B cell (primary cell): Measurements from ENCODE around the gene XRCC3. TPM values are rescaled to one million over a fixed set of nuclear protein-coding genes. Genes with fewer than 3 reads are reported as not detected.

Experiments used
- ATAC-seq: fragments of 200-7000 bp; cut with Tn5 transposase; one replicate; pipeline ENCODE4 v1.10.0; 2021; ENCODE audit warnings: low read depth, mild to moderate bottlenecking, moderate number of reproducible peaks, moderate library complexity
- CTCF ChIA-PET: fragments of 350-600 bp; sonication (Branson Sonifier 250); formaldehyde crosslinking; loops from one replicate; lab custom pipeline; 2021; ENCODE audit warnings: antibody characterized with exemption, inconsistent platforms; lab: Charles Lee
- POLR2A ChIA-PET: fragments of 350-600 bp; sonication (Branson Sonifier 250); formaldehyde crosslinking; loops from one replicate; lab custom pipeline; 2021; ENCODE audit warnings: antibody characterized with exemption; lab: Charles Lee
- DNase-seq: peaks from one replicate; pipeline ENCODE4 v3.0.0; 2013
- H2AFZ ChIP-seq: 2 replicates; pipeline ENCODE4 v1.6.1; 2012; ENCODE audit warnings: mild to moderate bottlenecking, low read depth, low read length; ENCODE audit not compliant: insufficient read depth, poor library complexity, severe bottlenecking
- H3K27ac ChIP-seq, 2 donors: 1 replicate in 1 of 2; 2 replicates in 1 of 2; pipeline ENCODE4 v1.5.1; 2012 to 2013; ENCODE audit warnings: low read length in 2 of 2, mild to moderate bottlenecking in 2 of 2, moderate library complexity in 1 of 2
- H3K27me3 ChIP-seq, 4 experiments: fragments of 200-600 bp in 1 of 4; sonication (generic) in 1 of 4; replicated peaks in 1 of 4; 1 replicate in 2 of 4; 2 replicates in 2 of 4; pipeline versions ENCODE4 v1.6.1 to v1.7.0; 2013 to 2016; ENCODE audit warnings: low read length in 3 of 4, mild to moderate bottlenecking in 2 of 4, mixed read lengths in 1 of 4, moderate library complexity in 1 of 4; ENCODE audit not compliant: insufficient read depth in 4 of 4, control insufficient read depth in 3 of 4; ENCODE audit errors: control extremely low read depth in 1 of 4
- H3K36me3 ChIP-seq, 2 experiments: replicated peaks in 1 of 2; 1 replicate in 1 of 2; 2 replicates in 1 of 2; pipeline versions ENCODE4 v1.6.1 to v1.7.1; 2013; ENCODE audit warnings: low read length in 1 of 2; ENCODE audit not compliant: insufficient read depth in 2 of 2, control insufficient read depth in 1 of 2; ENCODE audit errors: control extremely low read depth in 1 of 2, extremely low read depth in 1 of 2
- H3K4me1 ChIP-seq, 2 donors: fragments of 200-600 bp in 1 of 2; sonication (generic) in 1 of 2; 1 replicate in 1 of 2; 2 replicates in 1 of 2; pipeline versions ENCODE4 v1.5.1 to v1.6.1; 2013 to 2017; ENCODE audit warnings: low read length in 2 of 2; ENCODE audit not compliant: control insufficient read depth in 2 of 2, insufficient read depth in 2 of 2
- H3K4me2 ChIP-seq: replicated peaks from 2 replicates; pipeline ENCODE3; 2012; ENCODE audit warnings: mild to moderate bottlenecking, low read depth, low read length; ENCODE audit not compliant: poor library complexity, severe bottlenecking
- H3K4me3 ChIP-seq, 5 experiments: fragments of 200-600 bp in 1 of 5; sonication (generic) in 1 of 5; 1 replicate in 3 of 5; 2 replicates in 2 of 5; pipeline versions ENCODE4 v1.5.1 to v1.7.0; 2011 to 2016; ENCODE audit warnings: low read length in 4 of 5, mild to moderate bottlenecking in 4 of 5, low read depth in 2 of 5, control low read depth in 1 of 5, moderate library complexity in 1 of 5; ENCODE audit not compliant: insufficient read depth in 1 of 5; ENCODE audit errors: control extremely low read depth in 1 of 5, extremely low read depth in 1 of 5
- H3K79me2 ChIP-seq: fragments of 200-600 bp; sonication (generic); one replicate; pipeline ENCODE4 v1.6.0; 2016; ENCODE audit warnings: low read length; ENCODE audit not compliant: control insufficient read depth, insufficient read depth
- H3K9ac ChIP-seq: fragments of 200-600 bp; sonication (generic); 2 replicates; pipeline ENCODE4 v1.6.1; 2017; ENCODE audit warnings: mild to moderate bottlenecking, low read length, moderate library complexity
- H3K9me3 ChIP-seq, 3 donors: one replicate each; pipeline versions ENCODE4 v1.6.1 to v1.7.1; 2013; ENCODE audit warnings: low read length in 2 of 3; ENCODE audit not compliant: control insufficient read depth in 2 of 3, insufficient read depth in 1 of 3; ENCODE audit errors: control extremely low read depth in 1 of 3
- H4K20me1 ChIP-seq: 2 replicates; pipeline ENCODE4 v1.6.0; 2012; ENCODE audit warnings: mild to moderate bottlenecking, low read length; ENCODE audit not compliant: insufficient read depth, control insufficient read depth, poor library complexity, severe bottlenecking
- H3K27ac Mint-ChIP-seq: one replicate; pipeline ENCODE4 v1.8.0; 2021; ENCODE audit warnings: mixed read lengths
- H3K27me3 Mint-ChIP-seq: one replicate; pipeline ENCODE4 v1.8.0; 2021; ENCODE audit warnings: mixed read lengths
- H3K4me1 Mint-ChIP-seq: one replicate; pipeline ENCODE4 v1.8.0; 2021; ENCODE audit warnings: mixed read lengths
- H3K4me3 Mint-ChIP-seq: one replicate; pipeline ENCODE4 v1.8.0; 2021; ENCODE audit warnings: mixed read lengths
- H3K9me3 Mint-ChIP-seq: one replicate; pipeline ENCODE4 v1.8.0; 2022; ENCODE audit warnings: mixed read lengths; ENCODE audit not compliant: insufficient read depth
- EZH2 ChIP-seq: IDR thresholded peaks from 2 replicates; pipeline ENCODE4 v1.6.1; 2012; ENCODE audit warnings: borderline replicate concordance, low read depth, mild to moderate bottlenecking, moderate library complexity, low read length; ENCODE audit not compliant: insufficient read depth, poor library complexity, severe bottlenecking
- WGBS: methylation state at CpG from one replicate; pipeline ENCODE4 v1.1.5; 2013; ENCODE audit warnings: missing lambda C conversion rate; ENCODE audit not compliant: insufficient coverage; 5-methylcytosine and 5-hydroxymethylcytosine counted together
- intact Hi-C: fragments of 100-400 bp; cut with micrococcal nuclease; formaldehyde crosslinking; loops from one replicate; pipeline ENCODE4 v1.10.0; 2022
- polyA plus RNA-seq: library from polyadenylated mRNA; depleted of rRNA; stranded (reverse); fragments of >200 nt; gene quantifications from 2 replicates; pipeline ENCODE4 v1.2.3, GENCODE V29; 2012
- total RNA-seq, 2 donors: library from RNA; stranded (reverse); fragments of 120-200 nt in 1 of 2; gene quantifications; 1 replicate in 1 of 2; 2 replicates in 1 of 2; pipeline versions ENCODE4 v1.2.3 to v1.2.4, GENCODE V29; 2013 to 2022
- TF ChIP-seq, protein P1 (sequence below): fragments of 200-600 bp; IDR thresholded peaks from one replicate; pipeline ENCODE4 v1.8.0; 2022; ENCODE audit warnings: antibody characterized with exemption, mild to moderate bottlenecking

The XRCC3 gene
- total and polyA plus RNA-seq, 2 donors (not counting 1 experiment from before 2014, with no cell fraction given) = 18.0 to 19.7 TPM

DNA sequence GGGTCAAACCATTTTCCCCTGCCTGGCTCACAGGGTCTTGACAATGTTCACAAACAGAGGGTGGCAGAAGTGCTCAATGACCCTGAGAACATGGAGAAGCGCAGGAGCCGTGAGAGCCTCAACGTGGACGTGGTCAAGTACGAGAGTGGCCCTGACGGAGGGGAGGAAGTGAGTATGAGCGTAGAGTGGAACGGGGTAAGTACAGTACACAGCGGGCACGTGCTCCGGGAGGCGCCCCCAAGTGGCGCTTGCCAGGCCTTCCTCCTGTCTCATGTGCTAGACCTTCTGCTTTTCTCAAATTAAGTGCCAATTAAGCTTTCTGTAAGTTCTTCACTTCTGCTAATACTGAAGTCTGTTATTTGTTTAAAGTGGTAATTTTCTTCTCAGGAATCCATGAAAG, 35.9 kb downstream of the XRCC3 start:
- H3K27ac ChIP-seq = peak overlapping the region in 1 of 2 donors; percentile 59
- peak overlapping the region; percentile 67 for H3K27ac Mint-ChIP-seq
- no peaks in the 10 kb centered on the region for H4K20me1 ChIP-seq
- H3K4me2 ChIP-seq = peak overlapping the region; percentile 33
- no peak overlapping the region for H3K4me3 Mint-ChIP-seq
- 13% methylated on average over 11 of the region's 13 CpGs for WGBS
- peak overlapping the region; percentile 25 for H2AFZ ChIP-seq
- H3K4me1 Mint-ChIP-seq = peaks cover 14% of the 10 kb centered on the region
- intact Hi-C loops = loop anchor here (1.0 to 2.0 kb wide), 4 partner anchors 50 to 117 kb away; partner anchors contain the start of genes BAG5, COA8 and KLC1
- H3K36me3 ChIP-seq = peaks cover 29 to 73% of the 10 kb centered on the region in 2 experiments
- DNase-seq (peak; percentile 78), ATAC-seq (peak; percentile 97)
- H3K27me3 ChIP-seq = no peaks in the 10 kb centered on the region
- no peak overlapping the region for H3K4me3 ChIP-seq
- H3K79me2 ChIP-seq = peaks cover 22% of the 10 kb centered on the region
- H3K4me1 ChIP-seq = peaks cover 8 to 11% of the 10 kb centered on the region in 2 donors
- H3K9me3 Mint-ChIP-seq = no peaks in the 10 kb centered on the region
- no peaks in the 10 kb centered on the region for H3K27me3 Mint-ChIP-seq
- CTCF ChIA-PET = interaction anchor here (0.6 to 2.8 kb wide), 22 partner anchors 10 to 288 kb away, joined by 3 to 30 read pairs (median 5); partner anchors contain the start of genes BAG5, CKB, XRCC3 and ZFYVE21
- POLR2A ChIA-PET = no interaction called here
- TF ChIP-seq, protein P1, sequence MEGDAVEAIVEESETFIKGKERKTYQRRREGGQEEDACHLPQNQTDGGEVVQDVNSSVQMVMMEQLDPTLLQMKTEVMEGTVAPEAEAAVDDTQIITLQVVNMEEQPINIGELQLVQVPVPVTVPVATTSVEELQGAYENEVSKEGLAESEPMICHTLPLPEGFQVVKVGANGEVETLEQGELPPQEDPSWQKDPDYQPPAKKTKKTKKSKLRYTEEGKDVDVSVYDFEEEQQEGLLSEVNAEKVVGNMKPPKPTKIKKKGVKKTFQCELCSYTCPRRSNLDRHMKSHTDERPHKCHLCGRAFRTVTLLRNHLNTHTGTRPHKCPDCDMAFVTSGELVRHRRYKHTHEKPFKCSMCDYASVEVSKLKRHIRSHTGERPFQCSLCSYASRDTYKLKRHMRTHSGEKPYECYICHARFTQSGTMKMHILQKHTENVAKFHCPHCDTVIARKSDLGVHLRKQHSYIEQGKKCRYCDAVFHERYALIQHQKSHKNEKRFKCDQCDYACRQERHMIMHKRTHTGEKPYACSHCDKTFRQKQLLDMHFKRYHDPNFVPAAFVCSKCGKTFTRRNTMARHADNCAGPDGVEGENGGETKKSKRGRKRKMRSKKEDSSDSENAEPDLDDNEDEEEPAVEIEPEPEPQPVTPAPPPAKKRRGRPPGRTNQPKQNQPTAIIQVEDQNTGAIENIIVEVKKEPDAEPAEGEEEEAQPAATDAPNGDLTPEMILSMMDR = peak; percentile 77
- no peak for TF ChIP-seq EZH2
- H3K9ac ChIP-seq = no peak overlapping the region
- no peaks in the 10 kb centered on the region for H3K9me3 ChIP-seq

DNA sequence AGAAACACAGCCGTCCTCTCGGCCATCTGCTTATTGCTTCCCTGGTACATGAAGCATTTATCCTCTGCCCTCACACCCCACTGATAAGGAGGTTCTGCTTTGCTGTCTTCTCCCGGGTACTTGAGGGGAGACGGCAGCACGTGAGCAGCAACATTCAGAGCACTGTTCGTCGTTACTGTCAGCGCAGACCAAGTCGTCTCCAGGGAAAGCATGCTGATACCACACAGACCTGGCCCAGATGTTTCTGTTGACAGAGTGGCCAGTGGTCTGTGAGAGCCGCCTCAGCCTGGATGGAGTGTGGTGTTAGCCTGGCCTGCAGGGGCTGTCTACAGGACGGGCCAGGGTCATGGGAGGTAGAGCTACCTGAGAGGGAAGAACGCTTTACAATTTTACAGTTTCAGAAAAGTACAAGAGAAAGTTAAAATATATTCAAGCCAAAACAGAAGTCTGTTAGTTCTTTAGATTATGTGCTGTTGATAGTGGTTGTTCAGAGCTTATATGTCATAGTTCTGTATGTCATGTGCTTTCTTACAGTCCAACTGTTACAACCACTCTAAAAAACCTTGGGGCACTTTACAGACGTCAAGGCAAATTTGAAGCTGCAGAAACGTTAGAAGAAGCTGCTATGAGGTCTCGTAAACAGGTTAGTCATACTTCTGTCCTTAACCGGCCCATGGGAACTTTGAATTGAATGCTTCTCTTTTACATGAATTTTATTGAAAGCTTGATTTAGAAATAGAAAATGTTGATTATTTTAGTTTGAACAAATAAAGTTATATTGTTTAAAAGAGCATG, 38.2 kb downstream of the XRCC3 start:
- Histone ChIP-seq H3K27ac (no peak overlapping the region), H3K36me3 (peaks cover 33 to 79% of the 10 kb centered on the region in 2 experiments), H3K4me1 (peaks cover 8 to 11% of the 10 kb centered on the region in 2 donors), H3K79me2 (peaks cover 12% of the 10 kb centered on the region), H4K20me1 (no peaks in the 10 kb centered on the region), H3K4me3 (no peak overlapping the region), H3K4me2 (no peak overlapping the region), H3K9me3 (no peaks in the 10 kb centered on the region), H2AFZ (no peak overlapping the region), H3K9ac (no peak overlapping the region), H3K27me3 (no peaks in the 10 kb centered on the region)
- TF ChIP-seq EZH2 = no peak
- TF ChIP-seq, protein P1 = no peak
- POLR2A ChIA-PET = interaction anchor here (0.5 to 0.6 kb wide), 2 partner anchors 46 to 84 kb away, joined by 3 read pairs; no protein-coding TSS in a partner anchor
- 87% methylated on average over 10 of the region's 16 CpGs for WGBS
- no peak overlapping the region for H3K4me3 Mint-ChIP-seq
- CTCF ChIA-PET = interaction anchor here (0.6 to 1.4 kb wide), 5 partner anchors 70 to 119 kb away, joined by 3 to 5 read pairs (median 3); no protein-coding TSS in a partner anchor
- no peaks in the 10 kb centered on the region for H3K27me3 Mint-ChIP-seq
- no peaks in the 10 kb centered on the region for H3K9me3 Mint-ChIP-seq
- peaks cover 14% of the 10 kb centered on the region for H3K4me1 Mint-ChIP-seq
- no peak for DNase-seq
- ATAC-seq = no peak
- no peak overlapping the region for H3K27ac Mint-ChIP-seq
- intact Hi-C loops = no loop called here
